ENCODE data around the gene DOK5.

Gene DOK5

GRCh38 chr20:54570561-54570960, 95.2 kb downstream of the DOK5 start:
- DNase-seq (ENCODE audit: low spot score): no peak
- TF ChIP-seq CTCF (conservative IDR thresholded peaks at IDR 0.05; ENCODE audit: low read depth): no peak
- no peak overlapping the region for H3K27ac ChIP-seq
- ChIA-PET POLR2A (ENCODE audit: low non-redundant PET) (no interaction called here), CTCF (interaction anchor here (0.7 kb wide), 1 partner anchor 29 kb away, joined by 3 read pairs; no protein-coding TSS in a partner anchor)

DNA sequence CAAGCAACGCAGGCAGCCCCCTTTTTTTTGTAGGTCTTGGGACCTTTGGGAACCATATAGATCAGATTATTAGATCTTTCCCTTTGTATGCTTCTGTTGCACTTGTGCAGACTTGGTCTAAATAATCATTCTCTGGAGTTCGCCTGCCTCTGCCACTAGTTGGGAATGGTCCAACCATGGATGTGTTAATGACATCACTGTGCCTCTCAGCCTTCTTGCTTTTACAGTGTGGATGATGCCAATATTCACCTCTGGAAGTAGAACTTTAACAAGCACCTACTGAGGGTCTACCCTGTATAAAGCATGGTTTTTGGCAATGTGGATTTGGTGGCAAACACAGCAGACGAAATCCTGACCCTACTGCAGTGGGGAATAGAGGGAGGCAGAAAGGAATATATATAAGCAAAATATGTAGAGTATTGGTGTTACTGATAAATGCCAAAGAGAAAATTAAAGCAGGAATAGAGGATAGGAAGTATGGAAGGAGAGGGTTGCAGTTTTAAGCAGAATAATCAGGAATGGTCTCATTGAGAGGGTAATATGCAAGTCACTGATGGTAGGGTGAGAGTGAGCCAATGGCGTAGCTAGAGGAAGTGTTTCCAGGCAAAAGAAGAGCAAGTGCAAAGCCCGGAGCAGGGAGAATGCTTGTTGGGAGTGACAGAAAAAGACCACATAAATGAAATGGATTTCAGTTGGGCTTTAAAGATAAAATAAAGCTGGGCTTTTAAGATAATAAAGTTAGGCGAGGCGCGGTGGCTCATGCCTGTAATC, 97.5 kb downstream of the DOK5 start:
- no peak overlapping the region for H3K27ac ChIP-seq
- TF ChIP-seq CTCF (conservative IDR thresholded peaks at IDR 0.05; ENCODE audit: low read depth): no peak
- POLR2A ChIA-PET (ENCODE audit: low non-redundant PET): no interaction called here
- no peak for DNase-seq (ENCODE audit: low spot score)
- CTCF ChIA-PET: interaction anchor here (0.6 kb wide), 1 partner anchor 73 kb away, joined by 5 read pairs; no protein-coding TSS in a partner anchor

DNA sequence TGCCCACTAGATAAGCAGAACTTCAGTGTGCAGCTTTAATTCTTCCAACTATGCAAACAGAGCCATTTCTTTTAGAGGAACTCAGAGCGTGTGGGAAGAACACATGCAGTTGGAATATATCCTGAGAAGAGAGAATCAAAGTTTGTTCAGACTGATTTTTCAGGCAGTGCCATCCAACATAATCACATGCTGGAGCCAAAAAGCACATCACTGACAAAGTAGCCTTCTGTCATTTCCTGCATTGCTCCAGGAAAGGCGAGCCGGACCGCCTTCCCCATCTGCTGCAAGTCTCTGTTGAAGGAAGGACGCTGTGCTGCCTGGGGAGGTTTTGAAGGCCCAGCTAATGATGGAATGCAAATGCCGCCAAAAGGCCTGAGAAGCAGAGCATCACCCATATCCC, 98.4 kb downstream of the DOK5 start:
- no peak for TF ChIP-seq CTCF (conservative IDR thresholded peaks at IDR 0.05; ENCODE audit: low read depth)
- DNase-seq (ENCODE audit: low spot score): no peak
- H3K27ac ChIP-seq: no peak overlapping the region
- ChIA-PET CTCF (interaction anchor here (0.6 to 0.7 kb wide), 2 partner anchors 72 to 221 kb away, joined by 3 to 5 read pairs; no protein-coding TSS in a partner anchor), POLR2A (ENCODE audit: low non-redundant PET) (no interaction called here)

DNA sequence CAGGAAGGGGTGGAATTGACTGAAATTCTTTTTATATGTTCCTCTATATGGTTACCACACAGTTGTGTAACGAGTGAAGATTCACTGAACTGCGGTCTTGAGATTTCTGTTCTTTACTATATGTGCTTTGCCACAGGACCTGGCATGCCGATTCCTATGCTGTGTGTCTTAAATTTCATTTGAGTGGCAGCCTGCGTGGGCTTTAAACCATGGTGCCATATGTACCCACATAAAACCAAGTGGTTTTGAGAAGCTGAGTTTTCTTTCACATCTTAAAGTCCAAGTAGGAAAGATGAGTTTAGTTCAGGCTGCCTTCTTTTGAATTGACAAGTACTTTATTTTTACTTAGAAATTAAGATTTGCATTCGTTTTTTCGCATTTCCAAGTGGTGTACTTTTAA, 101.1 kb downstream of the DOK5 start:
- CTCF ChIA-PET: no interaction called here
- TF ChIP-seq CTCF (conservative IDR thresholded peaks at IDR 0.05; ENCODE audit: low read depth): no peak

DNA sequence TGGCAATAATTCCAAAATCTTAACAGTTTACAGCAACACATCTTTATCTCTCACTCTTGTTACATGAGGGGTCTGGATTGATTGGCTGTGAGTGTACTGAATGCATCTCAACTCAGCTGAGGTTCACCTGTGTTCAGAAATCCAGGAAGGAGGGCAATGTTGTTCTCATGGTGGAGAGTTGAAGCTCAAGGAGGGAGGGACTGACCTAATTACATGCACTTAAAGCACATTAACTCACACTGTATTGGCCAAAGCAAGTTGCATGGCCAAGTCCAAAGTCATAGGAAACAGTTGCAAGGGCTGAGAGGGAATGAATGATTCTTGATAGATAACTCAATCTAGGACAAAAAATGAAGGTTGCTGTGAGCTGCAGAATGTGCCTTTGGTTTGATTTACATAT, 102.2 kb downstream of the DOK5 start:
- H3K27ac ChIP-seq: no peak overlapping the region
- ChIA-PET CTCF (interaction anchor here (0.7 kb wide), 1 partner anchor 164 kb away, joined by 3 read pairs; no protein-coding TSS in a partner anchor), POLR2A (ENCODE audit: low non-redundant PET) (no interaction called here)
- TF ChIP-seq CTCF (conservative IDR thresholded peaks at IDR 0.05; ENCODE audit: low read depth): no peak
- DNase-seq (ENCODE audit: low spot score): no peak

More for the DNA sequence above, 101.1 kb downstream of the DOK5 start:
- POLR2A ChIA-PET (ENCODE audit: low non-redundant PET): no interaction called here
- H3K27ac ChIP-seq: no peak overlapping the region
- no peak for DNase-seq (ENCODE audit: low spot score)

- ChIA-PET CTCF (no interaction called here), POLR2A (ENCODE audit: low non-redundant PET) (no interaction called here)
- no peak for DNase-seq (ENCODE audit: low spot score)
- no peak for TF ChIP-seq CTCF (conservative IDR thresholded peaks at IDR 0.05; ENCODE audit: low read depth)
- no peak overlapping the region for H3K27ac ChIP-seq
These were observed 109.8 kb downstream of the DOK5 start for GRCh38 chr20:54585217-54585616.
